22Rv1 (cell line): Measurements from ENCODE around the gene SELENOK.

Experiments used
- H3K27ac ChIP-seq: fragments of 450-650 bp; 2 replicates; pipeline ENCODE4 v1.5.1; 2017
- CTCF ChIP-seq: fragments of 450-650 bp; IDR thresholded peaks from 2 replicates; pipeline ENCODE4 v1.5.1; 2017; ENCODE audit warnings: mild to moderate bottlenecking
- ZFX ChIP-seq: fragments of 450-650 bp; IDR thresholded peaks from 2 replicates; pipeline ENCODE4 v1.6.1; 2017; ENCODE audit warnings: antibody characterized with exemption, borderline replicate concordance

Gene SELENOK

DNA sequence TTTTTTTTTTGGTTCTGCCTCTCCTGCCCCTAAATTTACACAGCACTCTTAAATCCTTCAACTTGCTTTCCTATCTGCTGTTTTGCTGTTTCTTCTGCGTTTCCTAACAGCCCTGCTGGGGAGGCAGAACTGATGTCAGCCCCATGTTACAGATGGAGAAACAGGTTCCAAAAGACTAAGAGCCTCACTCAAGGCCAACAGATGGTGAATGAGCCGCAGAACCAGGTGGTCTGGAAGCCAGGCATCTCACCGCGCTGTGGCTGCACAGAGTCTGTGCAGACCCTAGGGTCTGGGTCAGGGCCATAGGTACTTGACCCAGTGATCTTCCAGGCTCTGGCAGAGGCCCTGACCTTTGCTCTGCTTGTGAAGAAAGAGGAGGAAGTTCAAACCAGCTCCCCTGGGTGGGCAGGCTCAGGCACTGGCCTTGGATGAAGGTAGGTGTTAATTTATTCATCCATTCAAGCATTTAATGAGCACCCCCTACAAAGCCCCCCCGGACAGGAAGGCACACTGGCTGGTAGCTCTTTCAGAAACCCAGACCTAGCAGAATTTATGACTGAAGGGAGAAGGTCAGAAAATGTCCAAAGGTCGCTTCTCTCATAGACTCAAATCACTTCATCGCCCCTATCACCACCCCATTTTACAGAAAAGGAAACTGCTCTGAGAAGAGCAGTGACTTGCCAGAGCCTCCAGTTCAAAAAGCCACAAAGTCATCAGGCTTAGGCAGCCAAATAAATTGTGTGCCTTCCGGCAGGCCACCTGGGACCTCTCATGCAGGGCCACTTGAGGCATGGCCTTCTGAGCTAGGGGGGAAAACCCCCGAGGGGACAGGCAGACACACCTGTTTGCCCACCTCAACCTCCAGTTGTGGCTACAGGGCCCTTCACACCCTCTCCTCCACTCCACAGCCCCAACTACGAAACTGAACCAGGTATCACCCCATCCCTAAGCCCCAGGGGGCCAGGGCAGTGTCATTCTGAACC lies 48.2 kb downstream of the SELENOK start:
- no peak for TF ChIP-seq ZFX
- TF ChIP-seq CTCF, result no peak
- H3K27ac ChIP-seq, result peak overlapping the region; percentile 89

DNA sequence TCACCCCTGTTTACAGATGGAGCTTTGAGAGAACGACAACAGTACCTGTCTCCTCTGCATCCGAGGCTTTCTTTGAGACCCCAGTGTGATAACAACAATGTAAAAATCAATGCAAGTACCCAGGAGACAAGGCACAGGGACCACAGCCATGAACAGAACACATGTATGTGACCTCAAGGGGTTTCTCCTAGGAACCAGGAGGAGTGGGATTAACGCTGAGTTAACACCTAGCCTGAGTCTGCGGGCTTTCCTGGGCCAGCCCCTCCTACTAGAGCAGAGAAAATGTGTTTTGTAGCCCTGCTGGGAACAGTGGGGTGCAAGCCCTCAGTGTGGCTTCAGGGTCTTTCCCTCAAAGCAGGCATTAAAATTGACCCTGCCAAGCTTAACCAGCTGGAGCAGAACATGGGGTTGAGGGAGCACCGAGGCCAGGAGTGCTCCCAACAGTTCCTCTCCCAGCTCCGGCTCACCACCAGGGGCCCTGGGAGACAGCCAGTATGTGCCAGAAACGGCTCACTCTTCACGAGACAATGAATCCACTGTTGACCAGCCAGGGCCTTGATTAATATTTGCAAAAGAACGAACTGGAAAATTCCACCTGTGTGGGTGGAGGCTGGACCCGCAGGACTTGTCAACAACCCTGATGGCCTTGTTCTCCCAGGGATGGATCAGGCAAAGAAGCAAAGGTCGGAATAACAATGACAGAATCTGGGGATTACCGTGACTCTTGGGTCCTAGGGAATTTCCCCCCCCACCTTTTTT lies 49.0 kb downstream of the SELENOK start:
- peak overlapping the region; percentile 89 for H3K27ac ChIP-seq
- TF ChIP-seq ZFX (no peak), CTCF (peak; percentile 59)

- TF ChIP-seq ZFX (no peak), CTCF (peak; percentile 49)
- H3K27ac ChIP-seq, result peak overlapping the region; percentile 89
Measured at GRCh38 chr3:53841296-53841695, 50.4 kb downstream of the SELENOK start.

GRCh38 chr3:53837331-53837730 lies 54.3 kb downstream of the SELENOK start:
- TF ChIP-seq ZFX, result no peak
- no peak for TF ChIP-seq CTCF
- no peak overlapping the region for H3K27ac ChIP-seq

GRCh38 chr3:53836084-53836872 lies 55.4 kb downstream of the SELENOK start:
- H3K27ac ChIP-seq, result no peak overlapping the region
- no peak for TF ChIP-seq ZFX
- no peak for TF ChIP-seq CTCF

GRCh38 chr3:53835257-53835656 lies 56.4 kb downstream of the SELENOK start:
- TF ChIP-seq ZFX (no peak), CTCF (no peak)
- no peak overlapping the region for H3K27ac ChIP-seq
